ENCODE data around the gene PRRC2B. TPM values are rescaled to one million over a fixed set of nuclear protein-coding genes. Genes with fewer than 3 reads are reported as not detected.

PRRC2B gene
- total and polyA plus RNA-seq, 12 donors: 26.4 to 153 (median 126) TPM

GRCh38 chr9:131487001-131487400 lies 93.1 kb downstream of the PRRC2B start:
- Histone ChIP-seq H3K36me3 (peaks cover 4 to 100% (median 92%) of the 10 kb centered on the region in 9 donors), H3K27ac (peak overlapping the region in 1 of 10 donors; percentile 20), H3K27me3 (no peaks in the 10 kb centered on the region), H3K4me3 (no peak overlapping the region), H3K4me1 (peaks cover 0 to 50% (median 22%) of the 10 kb centered on the region in 9 donors), H3K9me3 (no peaks in the 10 kb centered on the region)
- intact Hi-C loops (cut with DNase I): no loop called here
- no peak for ATAC-seq
- 80 to 84% methylated on average over 9 of the region's 9 CpGs for WGBS, 2 donors
- TF ChIP-seq, protein P1, sequence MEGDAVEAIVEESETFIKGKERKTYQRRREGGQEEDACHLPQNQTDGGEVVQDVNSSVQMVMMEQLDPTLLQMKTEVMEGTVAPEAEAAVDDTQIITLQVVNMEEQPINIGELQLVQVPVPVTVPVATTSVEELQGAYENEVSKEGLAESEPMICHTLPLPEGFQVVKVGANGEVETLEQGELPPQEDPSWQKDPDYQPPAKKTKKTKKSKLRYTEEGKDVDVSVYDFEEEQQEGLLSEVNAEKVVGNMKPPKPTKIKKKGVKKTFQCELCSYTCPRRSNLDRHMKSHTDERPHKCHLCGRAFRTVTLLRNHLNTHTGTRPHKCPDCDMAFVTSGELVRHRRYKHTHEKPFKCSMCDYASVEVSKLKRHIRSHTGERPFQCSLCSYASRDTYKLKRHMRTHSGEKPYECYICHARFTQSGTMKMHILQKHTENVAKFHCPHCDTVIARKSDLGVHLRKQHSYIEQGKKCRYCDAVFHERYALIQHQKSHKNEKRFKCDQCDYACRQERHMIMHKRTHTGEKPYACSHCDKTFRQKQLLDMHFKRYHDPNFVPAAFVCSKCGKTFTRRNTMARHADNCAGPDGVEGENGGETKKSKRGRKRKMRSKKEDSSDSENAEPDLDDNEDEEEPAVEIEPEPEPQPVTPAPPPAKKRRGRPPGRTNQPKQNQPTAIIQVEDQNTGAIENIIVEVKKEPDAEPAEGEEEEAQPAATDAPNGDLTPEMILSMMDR (IDR thresholded peaks at IDR 0.05): no peak
- no peak for DNase-seq

DNA sequence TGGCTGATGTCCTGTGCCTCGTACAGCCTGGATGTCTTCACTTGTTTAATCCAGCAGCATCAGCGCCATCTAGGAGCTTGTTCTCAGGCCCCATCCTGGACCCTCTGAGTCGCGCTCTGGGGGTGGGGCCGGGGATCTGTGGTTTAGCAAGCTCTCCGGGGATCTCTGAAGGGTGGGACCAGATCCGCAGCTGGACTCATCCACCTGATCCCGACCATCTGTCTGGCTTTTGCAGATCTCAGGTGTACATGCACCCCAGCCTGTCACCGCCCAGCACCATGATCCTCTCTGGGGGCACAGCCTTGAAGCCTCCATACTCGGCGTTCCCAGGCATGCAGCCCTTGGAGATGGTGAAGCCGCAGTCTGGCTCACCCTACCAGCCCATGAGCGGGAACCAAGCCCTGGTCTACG lies 93.7 kb downstream of the PRRC2B start:
- 80 to 81% methylated on average over 14 of the region's 14 CpGs for WGBS, 2 donors
- Histone ChIP-seq H3K36me3 (peaks cover 4 to 100% (median 92%) of the 10 kb centered on the region in 9 donors), H3K4me1 (peaks cover 0 to 44% (median 22%) of the 10 kb centered on the region in 9 donors), H3K9me3 (no peaks in the 10 kb centered on the region), H3K27me3 (no peaks in the 10 kb centered on the region), H3K27ac (no peak overlapping the region), H3K4me3 (no peak overlapping the region)
- DNase-seq (no peak), ATAC-seq (no peak)
- intact Hi-C loops (cut with DNase I): no loop called here
- TF ChIP-seq, protein P1 (IDR thresholded peaks at IDR 0.05): no peak

- no peak overlapping the region for H3K27ac ChIP-seq
- 48 to 62% methylated on average over 8 of the region's 8 CpGs for WGBS, 2 donors
- peaks cover 0 to 15% (median 4%) of the 10 kb centered on the region in 9 donors for H3K4me1 ChIP-seq
- DNase-seq (no peak), ATAC-seq (no peak)
- TF ChIP-seq, protein P1 (IDR thresholded peaks at IDR 0.05): no peak
- peaks cover 7 to 100% (median 87%) of the 10 kb centered on the region in 9 donors for H3K36me3 ChIP-seq
- H3K9me3 ChIP-seq: no peaks in the 10 kb centered on the region
- intact Hi-C loops (cut with DNase I): no loop called here
- H3K27me3 ChIP-seq: no peaks in the 10 kb centered on the region
- H3K4me3 ChIP-seq: no peak overlapping the region
Observed at GRCh38 chr9:131490514-131490913, 96.6 kb downstream of the PRRC2B start.

DNA sequence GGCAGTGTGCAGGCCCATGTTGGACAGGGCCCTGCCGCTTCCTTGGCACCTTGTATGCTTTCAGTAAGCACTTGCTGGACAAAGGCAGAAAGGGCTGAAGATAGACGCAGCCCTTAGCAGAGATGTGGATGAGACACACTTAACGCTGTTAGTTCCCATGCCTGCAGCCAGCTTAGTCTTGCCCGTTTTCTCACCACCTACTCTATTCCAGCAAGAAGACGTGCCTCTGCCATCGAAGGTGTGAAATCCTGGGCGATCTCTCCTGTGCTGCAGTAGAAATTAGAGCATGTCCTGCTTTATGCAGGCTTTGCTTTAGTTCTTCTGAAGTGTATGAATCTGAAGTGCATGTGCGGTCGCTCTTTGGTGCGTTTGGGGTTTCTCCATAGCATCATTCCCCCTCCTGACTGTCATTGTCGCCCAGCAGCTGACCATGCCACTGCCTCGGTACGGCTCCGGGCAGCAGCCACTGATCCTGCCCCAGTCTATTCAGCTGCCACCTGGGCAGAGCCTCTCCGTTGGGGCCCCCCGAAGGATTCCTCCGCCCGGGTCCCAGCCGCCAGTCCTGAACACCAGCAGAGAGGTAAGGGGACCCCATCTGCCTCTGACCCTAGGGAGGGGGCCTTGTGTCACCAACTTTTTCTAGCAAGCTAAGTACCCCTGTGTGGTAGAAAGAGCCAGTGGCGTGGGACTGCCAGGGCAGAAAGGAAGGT lies 97.3 kb downstream of the PRRC2B start:
- Histone ChIP-seq H3K27ac (no peak overlapping the region), H3K36me3 (peaks cover 6 to 100% (median 86%) of the 10 kb centered on the region in 9 donors), H3K4me1 (peaks cover 0 to 10% (median 0%) of the 10 kb centered on the region in 9 donors), H3K4me3 (no peak overlapping the region), H3K9me3 (no peaks in the 10 kb centered on the region), H3K27me3 (no peaks in the 10 kb centered on the region)
- DNase-seq (no peak), ATAC-seq (no peak)
- TF ChIP-seq, protein P1 (IDR thresholded peaks at IDR 0.05): no peak
- 92% methylated on average over 20 of the region's 20 CpGs for WGBS, 2 donors
- intact Hi-C loops (cut with DNase I): no loop called here
